GM23248 (cell line): ENCODE results near the gene GRID2.

ENCODE experiments used
- EZH2 ChIP-seq: fragments of 200-600 bp; sonication (generic); IDR thresholded peaks from 2 replicates; pipeline ENCODE4 v1.6.1; 2018; ENCODE audit warnings: antibody characterized with exemption, mild to moderate bottlenecking; ENCODE audit not compliant: insufficient read depth, poor library complexity, severe bottlenecking
- EZH2phosphoT487 ChIP-seq: fragments of 200-600 bp; sonication (generic); IDR thresholded peaks from 2 replicates; pipeline ENCODE4 v1.6.1; 2018; ENCODE audit warnings: antibody characterized with exemption, moderate library complexity, mild to moderate bottlenecking, low read depth; ENCODE audit not compliant: insufficient read depth

DNA sequence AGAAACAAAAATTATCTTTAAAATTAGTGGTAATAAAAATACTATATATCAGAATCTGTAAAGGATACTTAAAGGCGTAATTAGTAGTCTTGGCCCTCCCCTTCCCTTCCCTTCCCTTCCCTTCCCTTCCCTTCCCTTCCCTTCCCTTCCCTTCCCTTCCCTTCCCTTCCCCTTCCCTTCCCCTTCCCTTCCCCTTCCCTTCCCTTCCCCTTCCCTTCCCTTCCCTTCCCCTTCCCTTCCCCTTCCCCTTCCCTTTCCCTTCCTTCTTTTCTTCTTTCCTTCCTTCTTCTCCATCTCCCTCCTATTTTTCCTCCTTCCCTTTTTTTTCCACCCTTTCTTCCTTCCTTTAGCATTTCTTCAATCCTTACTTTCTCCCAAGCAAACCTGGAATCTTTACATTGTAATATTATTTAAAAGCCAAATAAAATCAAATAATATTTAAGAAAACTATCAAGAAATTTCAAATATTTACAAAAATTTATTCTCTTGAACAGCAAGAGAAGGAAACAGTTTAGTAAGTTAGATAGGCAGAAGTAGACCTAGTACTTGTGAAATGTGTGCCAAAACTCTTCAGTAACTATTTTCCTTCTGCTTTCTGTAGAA, 1145.0 kb downstream of the GRID2 start:
- TF ChIP-seq EZH2 (no peak), EZH2phosphoT487 (no peak)
